Tibial nerve (tissue), 4 donors: ENCODE measurements around the gene COQ8B. TPM values are rescaled to one million over a fixed set of nuclear protein-coding genes. Genes with fewer than 3 reads are reported as not detected.
A peak's percentile ranks its signal among the peaks of the same experiment; 100 is the strongest.

Experiments used
- DNase-seq, 2 donors: peaks; one replicate each; pipeline ENCODE4 v3.0.0-alpha.2; 2019; ENCODE audit warnings: low spot score in 2 of 2
- H3K27ac ChIP-seq, 4 donors: fragments of 200-600 bp; sonication (generic) in 3 of 4; one replicate each; pipeline ENCODE4 v1.5.1; 2017 to 2019; ENCODE audit warnings: mild to moderate bottlenecking in 1 of 4
- H3K27me3 ChIP-seq, 2 donors: fragments of 200-600 bp; sonication (generic) in 1 of 2; one replicate each; pipeline versions ENCODE4 v1.5.1 to v1.6.0; 2017 to 2019
- H3K36me3 ChIP-seq, 3 donors: fragments of 200-600 bp; sonication (generic); one replicate each; pipeline ENCODE4 v1.5.1; 2018 to 2019
- H3K4me1 ChIP-seq, 4 donors: fragments of 200-600 bp; sonication (generic) in 3 of 4; one replicate each; pipeline ENCODE4 v1.5.1; 2017 to 2019
- H3K4me3 ChIP-seq, 4 donors: fragments of 200-600 bp; sonication (generic) in 3 of 4; one replicate each; pipeline ENCODE4 v1.5.1; 2017 to 2019; ENCODE audit warnings: mild to moderate bottlenecking in 1 of 4, moderate library complexity in 1 of 4
- H3K9me3 ChIP-seq, 4 donors: fragments of 200-600 bp; sonication (generic) in 3 of 4; one replicate each; pipeline ENCODE4 v1.5.1; 2017 to 2019
- EP300 ChIP-seq, 2 donors: sonication (generic); formaldehyde crosslinking; IDR thresholded peaks; one replicate each; pipeline ENCODE4 v1.6.1; 2017; ENCODE audit warnings: antibody characterized with exemption in 2 of 2, mild to moderate bottlenecking in 1 of 2
- POLR2A ChIP-seq, 2 donors: fragments of 450-650 bp; IDR thresholded peaks; one replicate each; pipeline ENCODE4 v1.6.1; 2017; ENCODE audit warnings: antibody characterized with exemption in 2 of 2, mild to moderate bottlenecking in 2 of 2, moderate library complexity in 2 of 2
- WGBS, 2 donors: methylation state at CpG; one replicate each; pipeline ENCODE4 v1.1.5; 2018; 5-methylcytosine and 5-hydroxymethylcytosine counted together
- total RNA-seq, 4 donors: library from RNA; depleted of rRNA; stranded (reverse); fragments of >200 nt; gene quantifications; one replicate each; pipeline ENCODE4 v1.1.0, GENCODE V29; 2016
- TF ChIP-seq, protein P1 (sequence below), 5 experiments: fragments of 200-600 bp in 3 of 5; fragments of 450-650 bp in 2 of 5; sonication (generic) in 3 of 5; IDR thresholded peaks; one replicate each; pipeline ENCODE4 v1.5.1; 2016 to 2019; ENCODE audit warnings: antibody characterized with exemption in 5 of 5, mild to moderate bottlenecking in 3 of 5, moderate library complexity in 2 of 5

COQ8B gene
- total RNA-seq, 4 donors from 2014 or later = 71.0 to 88.6 (median 84.3) TPM

- Histone ChIP-seq H3K9me3 (no peaks in the 10 kb centered on the region), H3K4me1 (peaks cover 0 to 55% (median 32%) of the 10 kb centered on the region in 4 donors), H3K27ac (peak overlapping the region in 2 of 4 donors; percentile 16 to 63), H3K36me3 (peaks cover 0 to 56% (median 19%) of the 10 kb centered on the region in 3 donors), H3K4me3 (peak overlapping the region in 1 of 4 donors; percentile 1), H3K27me3 (no peaks in the 10 kb centered on the region)
- TF ChIP-seq EP300 (IDR thresholded peaks at IDR 0.05) (no peak), POLR2A (IDR thresholded peaks at IDR 0.05) (no peak)
- TF ChIP-seq, protein P1, sequence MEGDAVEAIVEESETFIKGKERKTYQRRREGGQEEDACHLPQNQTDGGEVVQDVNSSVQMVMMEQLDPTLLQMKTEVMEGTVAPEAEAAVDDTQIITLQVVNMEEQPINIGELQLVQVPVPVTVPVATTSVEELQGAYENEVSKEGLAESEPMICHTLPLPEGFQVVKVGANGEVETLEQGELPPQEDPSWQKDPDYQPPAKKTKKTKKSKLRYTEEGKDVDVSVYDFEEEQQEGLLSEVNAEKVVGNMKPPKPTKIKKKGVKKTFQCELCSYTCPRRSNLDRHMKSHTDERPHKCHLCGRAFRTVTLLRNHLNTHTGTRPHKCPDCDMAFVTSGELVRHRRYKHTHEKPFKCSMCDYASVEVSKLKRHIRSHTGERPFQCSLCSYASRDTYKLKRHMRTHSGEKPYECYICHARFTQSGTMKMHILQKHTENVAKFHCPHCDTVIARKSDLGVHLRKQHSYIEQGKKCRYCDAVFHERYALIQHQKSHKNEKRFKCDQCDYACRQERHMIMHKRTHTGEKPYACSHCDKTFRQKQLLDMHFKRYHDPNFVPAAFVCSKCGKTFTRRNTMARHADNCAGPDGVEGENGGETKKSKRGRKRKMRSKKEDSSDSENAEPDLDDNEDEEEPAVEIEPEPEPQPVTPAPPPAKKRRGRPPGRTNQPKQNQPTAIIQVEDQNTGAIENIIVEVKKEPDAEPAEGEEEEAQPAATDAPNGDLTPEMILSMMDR (IDR thresholded peaks at IDR 0.05) = no peak
- no peak for DNase-seq
- WGBS, 2 donors = 79 to 81% methylated on average over 9 of the region's 9 CpGs
Measured at GRCh38 chr19:40754611-40755247, 38.0 kb upstream of the COQ8B start.

GRCh38 chr19:40752257-40752781 lies 35.6 kb upstream of the COQ8B start:
- DNase-seq = no peak
- peaks cover 0 to 71% (median 39%) of the 10 kb centered on the region in 4 donors for H3K4me1 ChIP-seq
- no peak for TF ChIP-seq EP300 (IDR thresholded peaks at IDR 0.05)
- no peak for TF ChIP-seq POLR2A (IDR thresholded peaks at IDR 0.05)
- TF ChIP-seq, protein P1 (IDR thresholded peaks at IDR 0.05) = no peak
- 82% methylated on average over 12 of the region's 12 CpGs for WGBS, 2 donors
- H3K27ac ChIP-seq = peak overlapping the region in 3 of 4 donors; percentile 91 to 94 (median 93)
- H3K36me3 ChIP-seq = peaks cover 0 to 32% (median under 1%) of the 10 kb centered on the region in 3 donors
- H3K9me3 ChIP-seq = no peaks in the 10 kb centered on the region
- no peaks in the 10 kb centered on the region for H3K27me3 ChIP-seq
- peak overlapping the region; percentile 78 to 85 (median 80) for H3K4me3 ChIP-seq

DNA sequence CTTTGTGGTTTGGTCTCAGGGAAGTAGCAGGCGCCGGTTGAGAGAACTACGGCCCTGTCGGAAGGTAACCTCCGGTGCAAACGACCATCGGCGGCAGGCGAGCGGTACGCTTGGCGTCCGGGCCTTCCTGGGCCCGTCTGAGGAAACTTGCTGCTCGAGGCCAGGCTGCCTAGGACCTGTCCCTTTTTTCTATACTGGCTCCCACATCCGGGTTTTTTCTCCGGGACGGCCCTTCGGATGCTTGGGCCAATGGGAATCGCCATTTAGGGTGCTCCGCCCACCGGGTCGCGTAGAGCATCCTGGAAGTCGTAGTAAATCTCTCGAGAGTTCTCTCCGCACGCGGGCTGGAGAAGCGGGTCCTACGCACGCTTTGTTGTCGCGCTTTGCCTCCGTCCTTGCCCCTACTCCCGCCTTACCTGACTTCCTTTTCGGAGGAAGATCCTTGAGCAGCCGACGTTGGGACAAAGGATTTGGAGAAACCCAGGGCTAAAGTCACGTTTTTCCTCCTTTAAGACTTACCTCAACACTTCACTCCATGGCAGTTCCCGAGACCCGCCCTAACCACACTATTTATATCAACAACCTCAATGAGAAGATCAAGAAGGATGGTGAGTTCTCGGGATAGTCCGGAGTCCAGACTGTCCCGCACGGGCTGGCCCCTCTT lies 34.3 kb upstream of the COQ8B start, which contains the start of gene SNRPA:
Gene SNRPA (plus strand): TSS at position 330 of the 664 bp plus-strand sequence. CDS start 206 bp downstream, at position 536.
- TF ChIP-seq EP300 (IDR thresholded peaks at IDR 0.05) (peak; percentile 73 to 95), POLR2A (IDR thresholded peaks at IDR 0.05) (peak; percentile 86 to 87)
- TF ChIP-seq, protein P1 (IDR thresholded peaks at IDR 0.05) = peak in 1 of 5 experiments; percentile 28
- no peaks in the 10 kb centered on the region for H3K9me3 ChIP-seq
- no peaks in the 10 kb centered on the region for H3K27me3 ChIP-seq
- H3K4me1 ChIP-seq = peaks cover 0 to 60% (median 30%) of the 10 kb centered on the region in 4 donors
- peaks cover 0 to 21% (median 0%) of the 10 kb centered on the region in 3 donors for H3K36me3 ChIP-seq
- peak; percentile 95 to 96 for DNase-seq
- peak within 1 kb of the TSS; percentile 78 to 85 (median 80) for H3K4me3 ChIP-seq
- H3K27ac ChIP-seq = peak within 1 kb of the TSS; percentile 85 to 97 (median 92)
- 0% methylated on average over 43 to 46 of the region's 46 CpGs for WGBS, 2 donors

- TF ChIP-seq POLR2A (IDR thresholded peaks at IDR 0.05) (peak; percentile 85 to 93), EP300 (IDR thresholded peaks at IDR 0.05) (peak; percentile 92 to 96)
- TF ChIP-seq, protein P1 (IDR thresholded peaks at IDR 0.05) = peak in 2 of 5 experiments; percentile 30 to 35
- peaks cover 0 to 58% (median 26%) of the 10 kb centered on the region in 4 donors for H3K4me1 ChIP-seq
- H3K4me3 ChIP-seq = peak within 1 kb of the TSS; percentile 78 to 85 (median 80)
- peaks cover 0 to 13% (median 0%) of the 10 kb centered on the region in 3 donors for H3K36me3 ChIP-seq
- no peaks in the 10 kb centered on the region for H3K27me3 ChIP-seq
- 0 to 1% methylated on average over 41 to 42 of the region's 43 CpGs for WGBS, 2 donors
- peak; percentile 99 to 100 for DNase-seq
- no peaks in the 10 kb centered on the region for H3K9me3 ChIP-seq
- peak within 1 kb of the TSS; percentile 85 to 97 (median 92) for H3K27ac ChIP-seq
Measured at GRCh38 chr19:40750058-40750873, 33.6 kb upstream of the COQ8B start, which contains the start of gene ACTMAP. Gene ACTMAP, minus strand, starts transcription at chr19:40750477. Its CDS starts 674 bp downstream, at chr19:40749803.
